GM10266 (cell line): ENCODE results near the gene EIF2B5.
"Not testable (repeated sequence)": the region's sequence is repeated elsewhere in the genome, so short reads cannot be mapped to it uniquely, and the experiment has no call there.

ENCODE experiments used
- DNase-seq: peaks from one replicate; pipeline ENCODE4 v3.0.0; 2012; ENCODE audit errors: extremely low spot score
- TF ChIP-seq, protein P1 (sequence below): IDR thresholded peaks from 2 replicates; pipeline ENCODE4 v1.5.1; 2012; ENCODE audit warnings: mild to moderate bottlenecking, low read depth; ENCODE audit not compliant: control insufficient read depth, insufficient read depth; ENCODE audit errors: missing control alignments

The EIF2B5 gene

DNA sequence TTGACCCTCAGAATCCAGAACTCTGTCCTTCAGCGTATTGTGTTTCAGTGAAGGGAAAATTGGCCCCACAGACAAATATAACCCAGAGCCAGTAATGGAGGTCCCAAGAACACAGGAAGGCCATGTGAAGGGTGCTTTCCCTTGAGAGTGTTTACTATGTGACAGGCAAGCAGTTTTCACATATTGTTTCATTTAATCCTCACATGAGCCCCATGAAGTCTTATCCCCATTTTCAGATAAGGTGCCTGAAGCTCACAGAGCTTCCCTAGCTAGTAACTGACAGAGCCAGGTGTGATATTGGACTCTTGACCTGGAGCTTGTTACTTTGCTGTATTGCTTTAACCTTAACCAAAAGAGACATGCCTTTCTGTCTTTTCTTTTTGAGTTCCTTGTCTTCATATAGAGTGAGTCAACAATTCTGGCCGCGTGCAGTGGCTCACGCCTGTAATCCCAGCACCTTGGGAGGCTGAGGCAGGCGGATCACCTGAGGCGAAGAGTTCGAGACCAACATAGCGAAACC lies 10.7 kb downstream of the EIF2B5 start:
- TF ChIP-seq, protein P1, sequence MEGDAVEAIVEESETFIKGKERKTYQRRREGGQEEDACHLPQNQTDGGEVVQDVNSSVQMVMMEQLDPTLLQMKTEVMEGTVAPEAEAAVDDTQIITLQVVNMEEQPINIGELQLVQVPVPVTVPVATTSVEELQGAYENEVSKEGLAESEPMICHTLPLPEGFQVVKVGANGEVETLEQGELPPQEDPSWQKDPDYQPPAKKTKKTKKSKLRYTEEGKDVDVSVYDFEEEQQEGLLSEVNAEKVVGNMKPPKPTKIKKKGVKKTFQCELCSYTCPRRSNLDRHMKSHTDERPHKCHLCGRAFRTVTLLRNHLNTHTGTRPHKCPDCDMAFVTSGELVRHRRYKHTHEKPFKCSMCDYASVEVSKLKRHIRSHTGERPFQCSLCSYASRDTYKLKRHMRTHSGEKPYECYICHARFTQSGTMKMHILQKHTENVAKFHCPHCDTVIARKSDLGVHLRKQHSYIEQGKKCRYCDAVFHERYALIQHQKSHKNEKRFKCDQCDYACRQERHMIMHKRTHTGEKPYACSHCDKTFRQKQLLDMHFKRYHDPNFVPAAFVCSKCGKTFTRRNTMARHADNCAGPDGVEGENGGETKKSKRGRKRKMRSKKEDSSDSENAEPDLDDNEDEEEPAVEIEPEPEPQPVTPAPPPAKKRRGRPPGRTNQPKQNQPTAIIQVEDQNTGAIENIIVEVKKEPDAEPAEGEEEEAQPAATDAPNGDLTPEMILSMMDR, result no peak
- no peak for DNase-seq

DNA sequence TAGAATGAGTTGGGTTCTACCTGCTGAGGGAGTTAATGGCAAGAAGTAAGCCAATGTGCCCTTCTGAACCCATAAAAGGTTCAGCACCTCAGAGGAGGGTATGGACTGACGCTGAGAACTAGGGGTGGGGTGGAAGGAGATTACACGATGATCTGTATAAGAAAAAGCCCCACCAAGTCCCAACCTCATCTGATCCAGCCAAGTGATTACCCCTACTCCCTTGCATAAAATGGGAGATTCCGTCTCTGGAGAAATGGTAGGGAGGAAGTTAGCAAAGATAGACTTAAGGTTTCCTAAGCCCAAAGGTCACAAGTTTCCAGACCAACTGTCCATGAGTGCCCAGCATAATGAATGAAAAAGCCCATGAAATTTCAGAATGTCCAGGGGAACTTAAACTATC lies 12.9 kb downstream of the EIF2B5 start:
- DNase-seq, result no peak
- TF ChIP-seq, protein P1, result no peak

DNA sequence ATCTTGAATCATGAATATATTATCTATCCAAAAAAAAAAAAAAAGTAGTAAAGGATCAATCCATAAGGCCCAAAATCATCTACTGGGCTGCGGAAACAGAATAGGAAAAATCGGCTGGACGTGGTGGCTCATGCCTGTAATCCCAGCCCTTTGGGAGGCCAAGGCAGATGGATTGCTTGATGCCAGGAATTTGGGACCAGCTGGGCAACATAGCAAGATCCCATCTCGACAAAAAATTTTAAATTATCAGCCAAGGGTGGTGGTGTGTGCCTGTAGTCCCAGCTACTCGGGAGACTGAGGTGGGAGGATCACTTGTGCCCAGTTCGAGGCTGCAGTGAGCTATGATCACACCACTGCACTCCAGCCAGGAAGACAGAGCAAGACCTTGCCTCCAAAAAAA lies 14.0 kb downstream of the EIF2B5 start:
- TF ChIP-seq, protein P1, result no peak
- no peak for DNase-seq

DNA sequence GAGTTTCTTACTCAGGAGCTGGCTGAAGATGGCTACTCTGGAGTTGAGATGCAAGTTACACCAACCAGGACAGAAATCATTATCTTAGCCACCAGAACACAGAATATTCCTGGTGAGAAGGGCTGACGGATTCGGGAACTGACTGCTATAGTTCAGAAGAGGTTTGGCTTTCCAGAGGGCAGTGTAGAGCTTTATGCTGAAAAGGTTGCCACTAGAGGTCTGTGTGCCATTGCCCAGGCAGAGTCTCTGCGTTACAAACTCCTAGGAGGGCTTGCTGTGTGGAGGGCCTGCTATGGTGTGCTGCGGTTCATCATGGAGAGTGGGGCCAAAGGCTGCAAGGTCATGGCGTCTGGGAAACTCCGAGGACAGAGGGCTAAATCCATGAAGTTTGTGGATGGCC lies 14.6 kb downstream of the EIF2B5 start:
- not testable (repeated sequence) for DNase-seq

DNA sequence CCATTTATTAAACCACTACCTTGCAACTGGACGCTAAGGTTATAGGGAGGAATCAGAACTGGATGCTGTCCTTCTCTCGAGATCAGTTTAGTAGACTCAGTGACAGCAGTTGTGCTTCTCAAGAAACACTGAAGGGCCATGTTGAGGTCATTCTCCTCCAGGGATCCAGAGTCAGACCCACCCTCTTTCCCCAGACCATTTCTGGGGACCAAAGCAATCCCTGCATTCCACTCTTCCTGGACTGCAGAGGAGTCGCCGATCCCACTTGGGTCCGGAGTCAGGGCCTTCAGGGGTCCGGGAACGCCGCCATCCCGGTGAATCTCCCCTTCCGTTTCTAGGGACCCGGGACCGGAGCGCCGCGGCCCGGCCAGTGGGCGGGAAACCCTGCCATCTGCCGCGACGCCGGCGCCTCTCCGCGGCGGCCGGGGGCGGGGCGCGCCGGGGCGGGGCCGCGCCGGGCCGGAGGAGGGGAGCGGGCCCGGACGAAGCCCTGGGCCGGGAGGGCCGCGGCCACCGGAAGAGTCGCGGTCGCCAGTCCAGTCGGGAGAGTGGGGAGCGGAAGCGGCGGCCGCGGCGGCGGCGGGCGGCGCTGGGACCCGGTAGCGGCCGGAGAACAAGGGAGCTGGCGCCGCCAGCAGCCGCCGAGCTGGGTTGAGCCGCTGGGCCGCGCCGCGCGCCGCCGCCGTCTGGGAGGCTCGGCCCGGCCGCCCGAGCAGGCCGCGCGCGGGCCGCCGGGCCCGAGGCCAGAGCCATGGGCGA lies 19.9 kb downstream of the EIF2B5 start, which contains the start of gene DVL3:
Gene DVL3, plus strand, starts transcription at position 493 of the 759 bp plus-strand sequence. Its CDS starts 259 bp downstream, at position 752.
- TF ChIP-seq, protein P1, result no peak
- DNase-seq, result peak; percentile 97

DNA sequence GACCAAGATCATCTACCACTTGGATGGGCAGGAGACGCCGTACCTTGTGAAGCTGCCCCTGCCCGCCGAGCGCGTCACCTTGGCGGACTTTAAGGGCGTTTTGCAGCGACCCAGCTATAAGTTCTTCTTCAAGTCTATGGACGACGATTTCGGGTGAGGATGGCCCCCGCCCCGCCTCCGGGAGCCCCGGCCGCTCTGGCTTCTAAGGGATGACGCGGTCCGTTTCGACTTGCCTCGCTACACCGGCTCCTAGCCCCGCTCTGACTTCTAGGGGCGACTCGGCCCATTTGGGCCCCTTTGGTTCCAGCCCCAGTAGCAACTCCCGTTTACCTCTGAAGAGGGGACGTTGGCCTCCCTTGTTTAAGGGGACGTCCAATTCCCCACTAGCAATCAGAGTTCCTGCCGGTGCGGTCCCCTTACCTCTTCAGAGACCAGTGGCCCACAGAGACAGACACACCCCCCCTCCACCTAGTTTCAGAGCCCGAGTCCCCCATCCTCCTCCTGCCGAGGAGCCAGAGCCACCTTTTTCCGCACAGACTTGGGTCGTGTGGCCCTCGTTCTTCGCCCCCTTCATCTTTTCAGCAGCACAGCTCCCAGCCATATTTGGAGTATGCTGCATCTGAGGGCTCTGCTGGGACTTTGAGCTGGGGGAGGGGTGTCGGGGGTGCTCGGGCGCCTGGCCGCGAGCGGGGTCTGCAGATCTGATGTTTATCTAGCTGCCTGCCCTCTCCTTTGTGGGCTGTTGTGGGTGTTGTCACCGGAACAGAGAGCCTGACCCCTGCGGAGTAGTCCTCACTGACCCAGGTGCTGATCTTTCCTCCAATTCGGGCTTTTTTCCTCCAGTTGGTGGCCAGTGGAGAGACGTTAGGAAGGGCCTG lies 20.7 kb downstream of the EIF2B5 start:
- TF ChIP-seq, protein P1, result no peak
- DNase-seq, result peak; percentile 78

DNA sequence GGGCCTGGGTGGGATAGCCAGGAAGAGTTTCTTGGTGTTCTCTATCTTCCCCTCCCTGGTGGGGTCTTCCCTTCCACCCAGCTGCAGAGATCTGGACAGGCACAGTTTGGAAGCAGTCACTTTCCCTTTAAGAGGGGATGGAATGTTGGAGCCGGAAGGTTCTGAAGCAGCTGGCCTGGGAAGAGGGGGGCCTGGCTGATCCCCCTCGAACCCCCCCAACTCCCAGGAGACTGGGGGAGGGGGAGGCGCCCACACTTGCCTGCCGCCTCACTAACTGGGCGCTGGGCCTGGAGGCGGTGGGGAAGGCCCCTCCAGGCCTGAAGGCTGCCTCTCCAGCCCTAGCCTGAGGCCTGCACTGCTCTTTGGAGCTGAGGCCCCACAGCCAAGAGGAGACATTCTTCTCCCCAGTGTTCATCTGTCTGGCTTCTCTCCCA lies 21.4 kb downstream of the EIF2B5 start:
- TF ChIP-seq, protein P1, result no peak
- no peak for DNase-seq
